IMR-90 (cell line): ENCODE measurements around the gene GPR15.

Experiments used
- BHLHE40 ChIP-seq: fragments of 150-350 bp; IDR thresholded peaks from 2 replicates; pipeline ENCODE4 v1.6.1; 2016; ENCODE audit warnings: mild to moderate bottlenecking, low read depth, low read length
- MAFK ChIP-seq: IDR thresholded peaks from 2 replicates; pipeline ENCODE4 v1.6.1; 2012; ENCODE audit warnings: low read depth, low read length, improper control_type of control experiment
- MAZ ChIP-seq: IDR thresholded peaks from 2 replicates; pipeline ENCODE4 v1.6.1; 2012; ENCODE audit warnings: low read depth, mild to moderate bottlenecking, low read length, improper control_type of control experiment, moderate library complexity, borderline replicate concordance
- MXI1 ChIP-seq: IDR thresholded peaks from 2 replicates; pipeline ENCODE4 v1.6.1; 2012; ENCODE audit warnings: low read depth, mild to moderate bottlenecking, low read length, moderate library complexity, borderline replicate concordance
- POLR2A ChIP-seq: IDR thresholded peaks from 2 replicates; pipeline ENCODE4 v1.6.1; 2012; ENCODE audit warnings: mild to moderate bottlenecking, low read depth, low read length
- RAD21 ChIP-seq: IDR thresholded peaks from 2 replicates; pipeline ENCODE4 v1.6.1; 2012; ENCODE audit warnings: low read length, improper control_type of control experiment
- RCOR1 ChIP-seq: IDR thresholded peaks from 2 replicates; pipeline ENCODE4 v1.6.1; 2012; ENCODE audit warnings: mild to moderate bottlenecking, low read length, improper control_type of control experiment; ENCODE audit not compliant: insufficient replicate concordance
- SMC3 ChIP-seq: fragments of 150-350 bp; IDR thresholded peaks from 2 replicates; pipeline ENCODE4 v1.6.1; 2016; ENCODE audit warnings: low read depth, mild to moderate bottlenecking, antibody characterized with exemption, low read length, moderate library complexity
- USF2 ChIP-seq: fragments of 150-350 bp; IDR thresholded peaks from 2 replicates; pipeline ENCODE4 v1.6.1; 2017; ENCODE audit warnings: mild to moderate bottlenecking, antibody characterized with exemption, low read length, low read depth
- TF ChIP-seq, protein P1 (sequence below): conservative IDR thresholded peaks from 2 replicates; pipeline ENCODE4 v1.5.1; 2012; ENCODE audit warnings: mild to moderate bottlenecking, low read depth, low read length, improper control_type of control experiment
- TF ChIP-seq, protein P2 (sequence below): fragments of 150-350 bp; IDR thresholded peaks from 2 replicates; pipeline ENCODE4 v1.6.1; 2016; ENCODE audit warnings: low read depth, mild to moderate bottlenecking, low read length, moderate library complexity, borderline replicate concordance

- TF ChIP-seq, protein P1, sequence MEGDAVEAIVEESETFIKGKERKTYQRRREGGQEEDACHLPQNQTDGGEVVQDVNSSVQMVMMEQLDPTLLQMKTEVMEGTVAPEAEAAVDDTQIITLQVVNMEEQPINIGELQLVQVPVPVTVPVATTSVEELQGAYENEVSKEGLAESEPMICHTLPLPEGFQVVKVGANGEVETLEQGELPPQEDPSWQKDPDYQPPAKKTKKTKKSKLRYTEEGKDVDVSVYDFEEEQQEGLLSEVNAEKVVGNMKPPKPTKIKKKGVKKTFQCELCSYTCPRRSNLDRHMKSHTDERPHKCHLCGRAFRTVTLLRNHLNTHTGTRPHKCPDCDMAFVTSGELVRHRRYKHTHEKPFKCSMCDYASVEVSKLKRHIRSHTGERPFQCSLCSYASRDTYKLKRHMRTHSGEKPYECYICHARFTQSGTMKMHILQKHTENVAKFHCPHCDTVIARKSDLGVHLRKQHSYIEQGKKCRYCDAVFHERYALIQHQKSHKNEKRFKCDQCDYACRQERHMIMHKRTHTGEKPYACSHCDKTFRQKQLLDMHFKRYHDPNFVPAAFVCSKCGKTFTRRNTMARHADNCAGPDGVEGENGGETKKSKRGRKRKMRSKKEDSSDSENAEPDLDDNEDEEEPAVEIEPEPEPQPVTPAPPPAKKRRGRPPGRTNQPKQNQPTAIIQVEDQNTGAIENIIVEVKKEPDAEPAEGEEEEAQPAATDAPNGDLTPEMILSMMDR = no peak
- no peak for TF ChIP-seq MXI1
- TF ChIP-seq USF2 = no peak
- no peak for TF ChIP-seq MAZ
- TF ChIP-seq MAFK = no peak
- TF ChIP-seq RCOR1 = no peak
- no peak for TF ChIP-seq POLR2A
- no peak for TF ChIP-seq BHLHE40
- no peak for TF ChIP-seq SMC3
- no peak for TF ChIP-seq RAD21
- TF ChIP-seq, protein P2, sequence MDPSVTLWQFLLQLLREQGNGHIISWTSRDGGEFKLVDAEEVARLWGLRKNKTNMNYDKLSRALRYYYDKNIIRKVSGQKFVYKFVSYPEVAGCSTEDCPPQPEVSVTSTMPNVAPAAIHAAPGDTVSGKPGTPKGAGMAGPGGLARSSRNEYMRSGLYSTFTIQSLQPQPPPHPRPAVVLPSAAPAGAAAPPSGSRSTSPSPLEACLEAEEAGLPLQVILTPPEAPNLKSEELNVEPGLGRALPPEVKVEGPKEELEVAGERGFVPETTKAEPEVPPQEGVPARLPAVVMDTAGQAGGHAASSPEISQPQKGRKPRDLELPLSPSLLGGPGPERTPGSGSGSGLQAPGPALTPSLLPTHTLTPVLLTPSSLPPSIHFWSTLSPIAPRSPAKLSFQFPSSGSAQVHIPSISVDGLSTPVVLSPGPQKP = no peak
Measured at GRCh38 chr3:98541695-98542094, 9.9 kb downstream of the GPR15 start.
